ENCODE measurements around the gene RPTOR.

Gene RPTOR

DNA sequence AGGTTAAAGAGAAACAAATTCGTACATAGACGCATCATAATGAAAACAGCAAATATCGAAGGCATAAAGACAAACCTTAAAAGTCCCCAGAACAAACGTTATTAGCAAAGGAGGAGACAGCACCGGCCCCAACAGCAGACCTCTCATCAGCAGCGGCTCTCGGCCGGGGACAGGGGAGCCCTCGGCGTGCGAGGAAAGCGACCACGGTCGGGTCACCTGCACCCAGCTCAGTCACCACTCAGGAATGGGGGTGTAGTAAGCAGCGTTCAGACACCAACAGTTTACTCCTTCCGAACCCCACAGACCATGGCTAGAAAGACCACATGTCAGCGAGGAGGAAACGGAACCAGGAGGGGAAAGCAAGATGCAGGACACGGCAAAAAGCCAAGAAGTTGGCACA, 337.7 kb downstream of the RPTOR start:
- no peak overlapping the region for H3K4me3 ChIP-seq (ENCODE audit: low read depth, low read length)
- TF ChIP-seq, protein P1, sequence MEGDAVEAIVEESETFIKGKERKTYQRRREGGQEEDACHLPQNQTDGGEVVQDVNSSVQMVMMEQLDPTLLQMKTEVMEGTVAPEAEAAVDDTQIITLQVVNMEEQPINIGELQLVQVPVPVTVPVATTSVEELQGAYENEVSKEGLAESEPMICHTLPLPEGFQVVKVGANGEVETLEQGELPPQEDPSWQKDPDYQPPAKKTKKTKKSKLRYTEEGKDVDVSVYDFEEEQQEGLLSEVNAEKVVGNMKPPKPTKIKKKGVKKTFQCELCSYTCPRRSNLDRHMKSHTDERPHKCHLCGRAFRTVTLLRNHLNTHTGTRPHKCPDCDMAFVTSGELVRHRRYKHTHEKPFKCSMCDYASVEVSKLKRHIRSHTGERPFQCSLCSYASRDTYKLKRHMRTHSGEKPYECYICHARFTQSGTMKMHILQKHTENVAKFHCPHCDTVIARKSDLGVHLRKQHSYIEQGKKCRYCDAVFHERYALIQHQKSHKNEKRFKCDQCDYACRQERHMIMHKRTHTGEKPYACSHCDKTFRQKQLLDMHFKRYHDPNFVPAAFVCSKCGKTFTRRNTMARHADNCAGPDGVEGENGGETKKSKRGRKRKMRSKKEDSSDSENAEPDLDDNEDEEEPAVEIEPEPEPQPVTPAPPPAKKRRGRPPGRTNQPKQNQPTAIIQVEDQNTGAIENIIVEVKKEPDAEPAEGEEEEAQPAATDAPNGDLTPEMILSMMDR (IDR thresholded peaks at IDR 0.05; ENCODE audit: low read depth, low read length, missing control alignments), result no peak
- no peak for DNase-seq (ENCODE audit: low read depth)

DNA sequence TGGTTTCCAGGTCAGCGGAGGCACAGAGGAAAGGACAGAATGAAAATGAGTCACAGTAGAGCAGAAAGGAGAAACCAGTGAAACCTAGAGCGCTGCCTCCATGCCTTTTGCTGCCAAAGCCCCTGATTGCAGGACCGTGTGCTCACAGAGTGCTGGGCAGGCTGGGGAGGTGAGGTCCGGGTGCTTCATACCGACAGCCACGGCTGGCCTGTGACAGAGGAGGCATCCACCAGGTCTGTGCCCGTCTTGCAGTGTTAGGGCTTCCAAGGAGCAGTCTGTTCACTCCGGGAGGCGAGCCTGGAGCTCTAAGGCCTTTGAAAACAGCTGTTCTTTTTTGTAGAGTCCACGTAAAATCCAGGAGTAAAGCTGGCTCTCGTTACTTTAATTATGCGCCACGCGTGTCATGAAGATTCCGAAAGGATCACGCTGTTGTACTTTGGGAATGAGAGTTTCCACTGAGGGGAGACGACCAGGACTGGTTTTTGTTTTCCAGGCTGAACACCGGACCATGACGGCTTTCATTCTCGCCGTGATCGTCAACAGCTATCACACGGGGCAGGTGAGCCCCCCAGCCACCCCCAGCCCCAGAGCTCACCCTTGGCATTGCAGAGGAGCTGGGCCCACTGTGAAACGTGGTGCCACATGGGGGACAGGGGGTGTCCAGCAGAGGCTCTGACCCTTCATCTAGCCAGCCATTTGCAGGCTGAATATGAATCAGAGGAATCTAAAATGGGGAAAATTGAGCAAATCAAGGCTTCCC, 338.5 kb downstream of the RPTOR start:
- no peak overlapping the region for H3K4me3 ChIP-seq (ENCODE audit: low read depth, low read length)
- DNase-seq (ENCODE audit: low read depth), result no peak
- TF ChIP-seq, protein P1 (IDR thresholded peaks at IDR 0.05; ENCODE audit: low read depth, low read length, missing control alignments), result no peak

DNA sequence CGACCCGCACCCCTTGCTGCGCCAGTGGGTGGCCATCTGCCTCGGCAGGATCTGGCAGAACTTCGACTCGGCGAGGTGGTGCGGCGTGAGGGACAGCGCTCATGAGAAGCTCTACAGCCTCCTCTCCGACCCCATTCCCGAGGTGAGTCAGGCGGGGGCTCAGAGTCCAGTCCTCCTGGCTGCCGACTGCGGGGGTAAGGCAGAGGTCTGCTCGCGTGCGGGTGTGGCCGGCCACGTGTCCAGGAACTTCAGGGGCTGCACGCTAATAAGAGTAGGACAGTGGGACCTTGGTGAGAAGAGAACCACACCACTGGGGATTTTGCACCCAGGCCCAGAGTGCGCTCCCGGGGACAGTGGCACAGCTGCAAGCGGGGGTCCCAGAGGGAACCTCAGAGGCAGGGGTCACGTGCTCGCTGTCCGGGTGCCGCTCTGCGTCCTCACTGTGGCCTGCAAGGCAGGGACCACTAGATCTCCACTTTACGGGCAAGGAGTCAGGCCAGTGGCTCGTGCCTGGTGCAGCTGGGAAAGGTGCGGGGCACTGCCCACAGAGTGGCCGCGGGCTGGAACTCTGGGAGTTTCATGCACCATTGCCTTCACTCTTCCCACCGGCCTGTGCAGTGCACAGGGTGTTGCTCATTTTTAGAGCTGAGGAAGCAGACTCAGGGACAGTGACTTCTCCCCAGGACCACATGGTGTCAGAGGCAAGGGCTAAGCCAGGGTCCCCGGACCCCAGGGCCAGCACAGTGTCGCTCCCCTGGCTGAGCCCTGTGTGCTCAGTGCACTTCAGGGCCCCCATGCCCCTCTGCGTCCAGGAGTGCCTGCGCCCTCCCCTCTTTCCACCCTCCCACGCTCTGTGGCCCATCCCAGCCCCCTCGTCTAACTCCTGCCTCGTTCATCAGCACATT, 339.4 kb downstream of the RPTOR start:
- DNase-seq (ENCODE audit: low read depth), result no peak
- TF ChIP-seq, protein P1 (IDR thresholded peaks at IDR 0.05; ENCODE audit: low read depth, low read length, missing control alignments), result no peak
- H3K4me3 ChIP-seq (ENCODE audit: low read depth, low read length), result no peak overlapping the region

DNA sequence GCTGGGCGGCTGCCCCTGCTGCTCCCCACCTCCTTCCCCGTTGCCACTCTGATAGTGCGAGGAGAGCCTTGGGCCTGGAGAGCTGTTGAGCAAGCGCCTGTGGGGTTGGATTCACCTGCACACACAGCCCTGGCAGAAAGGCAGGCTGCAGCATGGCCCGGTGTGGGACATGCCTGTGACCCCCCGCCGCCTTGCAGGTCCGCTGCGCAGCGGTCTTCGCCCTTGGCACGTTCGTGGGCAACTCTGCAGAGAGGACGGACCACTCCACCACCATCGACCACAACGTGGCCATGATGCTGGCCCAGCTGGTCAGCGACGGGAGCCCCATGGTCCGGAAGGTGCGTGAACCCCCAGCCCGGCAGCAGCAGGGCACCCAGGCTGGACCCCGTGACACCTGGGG, 340.2 kb downstream of the RPTOR start:
- TF ChIP-seq, protein P1 (IDR thresholded peaks at IDR 0.05; ENCODE audit: low read depth, low read length, missing control alignments), result no peak
- H3K4me3 ChIP-seq (ENCODE audit: low read depth, low read length), result no peak overlapping the region
- DNase-seq (ENCODE audit: low read depth), result no peak

DNA sequence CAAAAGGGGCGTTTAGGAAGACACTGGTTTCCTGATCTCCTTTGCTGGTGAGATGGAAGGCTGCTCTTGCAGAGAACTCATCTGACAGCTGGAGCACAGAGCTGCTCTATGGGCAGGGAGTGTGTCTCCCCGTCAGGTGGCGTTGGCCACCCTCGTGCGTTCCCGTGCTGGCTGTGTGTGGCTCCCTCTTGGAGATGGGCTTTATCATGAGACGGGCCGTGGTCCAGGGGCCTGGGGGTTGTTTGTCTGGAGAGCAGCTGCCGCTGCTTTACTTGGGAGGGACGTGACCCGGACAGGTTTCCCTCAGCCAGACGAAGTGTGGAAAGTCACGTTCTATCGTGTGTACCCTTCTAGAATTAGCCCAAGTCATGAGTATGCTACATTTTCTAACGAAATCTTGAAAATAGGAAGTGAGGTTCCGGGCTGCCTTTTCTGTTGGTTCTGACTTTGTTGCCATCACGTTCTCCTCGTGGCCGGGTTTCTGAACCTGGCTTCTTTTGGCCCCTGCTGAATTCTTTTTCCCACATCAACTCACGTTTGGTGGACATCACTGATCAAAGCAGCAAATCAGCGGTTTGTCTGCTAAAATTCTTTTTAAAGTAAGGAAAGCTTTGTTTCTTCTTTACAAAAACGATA, 341.4 kb downstream of the RPTOR start:
- DNase-seq (ENCODE audit: low read depth), result no peak
- no peak overlapping the region for H3K4me3 ChIP-seq (ENCODE audit: low read depth, low read length)
- TF ChIP-seq, protein P1 (IDR thresholded peaks at IDR 0.05; ENCODE audit: low read depth, low read length, missing control alignments), result no peak

DNA sequence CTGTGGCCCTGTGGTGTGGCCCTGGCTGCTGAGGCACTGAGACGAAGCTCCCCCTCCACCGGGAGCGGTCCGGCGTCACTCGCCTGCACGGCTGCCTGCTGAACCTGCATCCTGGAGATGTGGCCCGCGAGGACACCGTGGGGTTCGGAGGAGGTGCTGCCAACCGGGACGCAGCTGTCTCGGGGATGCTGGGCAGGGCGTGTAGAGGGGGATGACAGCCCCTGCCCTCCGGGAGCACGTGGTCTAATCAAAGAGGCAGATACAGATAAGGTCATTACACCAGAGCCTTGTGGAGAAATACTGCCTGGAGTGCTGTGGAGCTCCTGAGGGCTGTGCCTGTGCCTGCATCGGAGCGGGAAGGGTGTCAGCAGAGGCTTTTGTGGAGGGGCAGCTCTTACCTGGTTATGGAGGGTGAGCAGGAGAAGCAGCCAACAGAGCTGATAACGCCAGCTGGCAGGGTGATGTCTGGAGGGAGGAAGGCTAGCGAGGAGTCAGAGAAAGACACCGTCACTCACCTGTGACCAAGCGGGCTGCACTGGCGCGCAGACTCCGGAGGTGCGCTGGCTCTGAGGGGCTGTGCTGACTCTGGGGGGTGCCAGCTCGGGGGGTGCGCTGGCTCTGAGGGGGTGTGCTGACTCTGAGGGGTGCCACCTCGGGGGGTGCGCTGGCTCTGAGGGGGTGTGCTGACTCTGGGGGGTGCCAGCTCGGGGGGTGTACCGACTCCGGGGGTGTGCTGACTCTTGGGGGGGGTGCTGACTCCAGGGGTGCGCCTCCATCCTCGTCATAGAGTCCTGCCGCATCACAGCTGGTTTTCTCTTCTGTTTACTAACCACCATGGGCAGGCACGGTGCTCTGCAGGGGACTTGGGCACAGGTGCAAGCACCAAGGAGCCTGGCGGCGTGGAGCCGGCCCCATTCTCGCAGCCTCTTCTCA, 342.3 kb downstream of the RPTOR start:
- DNase-seq (ENCODE audit: low read depth), result no peak
- TF ChIP-seq, protein P1 (IDR thresholded peaks at IDR 0.05; ENCODE audit: low read depth, low read length, missing control alignments), result no peak
- no peak overlapping the region for H3K4me3 ChIP-seq (ENCODE audit: low read depth, low read length)

Data from GM12864 (cell line).